GM18502 (cell line): Measurements from ENCODE around the gene BCAS3.

Experiments
- ATAC-seq: cut with Tn5 transposase; IDR thresholded peaks from one replicate; pipeline ENCODE4 v1.9.1; 2021; ENCODE audit warnings: mild to moderate bottlenecking; ENCODE audit not compliant: unreplicated experiment, poor library complexity

Gene BCAS3

DNA sequence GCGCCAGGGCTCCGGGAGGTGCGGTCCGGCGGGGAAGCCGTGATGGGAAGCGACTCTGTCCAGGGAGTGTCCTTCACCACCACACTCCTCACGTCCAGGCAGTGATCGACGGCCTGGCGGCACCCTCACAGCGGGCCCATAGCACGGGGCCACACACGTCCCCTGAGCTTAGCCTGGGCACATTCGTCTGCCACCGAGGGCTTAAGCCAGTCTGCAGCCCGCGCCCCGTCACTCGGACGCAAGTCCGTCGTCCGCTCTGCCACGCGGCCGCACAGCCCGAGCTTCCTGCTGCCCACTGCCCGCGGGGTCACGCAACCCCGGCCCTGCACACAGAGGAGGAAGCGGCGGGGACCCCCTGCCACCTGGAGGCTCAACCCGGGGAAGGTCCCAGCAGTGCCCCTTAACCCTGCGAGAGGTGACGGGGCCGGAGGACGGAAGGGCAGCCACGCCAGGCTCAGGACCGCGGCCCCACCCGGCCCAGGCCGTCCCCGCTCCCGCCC is 719.0 kb downstream of the BCAS3 start:
- ATAC-seq = no peak

DNA sequence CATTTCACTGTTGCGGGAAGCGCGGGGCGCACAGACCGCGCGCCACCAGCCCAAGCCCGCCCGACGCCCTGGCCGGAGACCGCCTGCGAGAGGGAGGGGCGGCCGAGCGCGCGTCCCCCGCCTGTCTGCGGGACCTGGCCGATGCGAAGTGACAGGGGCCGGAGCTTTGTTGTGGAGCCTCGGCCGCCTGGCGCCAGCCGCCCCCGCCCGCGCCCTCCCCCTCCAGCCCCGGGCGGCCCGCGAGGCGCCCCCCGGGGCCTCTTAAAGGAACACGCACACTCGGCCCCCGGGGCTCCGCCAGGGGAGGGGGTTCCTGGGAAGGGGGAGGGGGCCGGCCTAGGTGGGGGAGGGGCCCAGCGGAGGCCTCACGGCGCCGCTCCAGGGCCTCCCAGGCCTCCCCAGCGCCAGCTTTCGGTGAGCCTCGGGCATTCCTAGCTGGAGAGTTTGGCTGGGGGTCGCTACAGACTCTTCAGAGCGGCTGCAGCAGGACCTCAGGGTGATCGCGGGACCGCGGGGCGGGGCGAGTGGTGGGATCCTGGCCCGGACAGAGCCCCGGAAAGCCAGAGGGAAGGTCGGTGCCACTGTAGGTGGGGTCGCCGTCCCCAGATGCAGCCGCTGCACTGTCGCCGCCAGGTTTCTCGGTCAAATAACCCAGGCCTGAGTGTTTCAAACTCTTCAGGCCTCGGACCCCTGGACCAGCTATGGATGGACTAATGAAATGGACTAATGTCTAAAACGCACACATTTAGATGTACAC is 719.6 kb downstream of the BCAS3 start:
- no peak for ATAC-seq

DNA sequence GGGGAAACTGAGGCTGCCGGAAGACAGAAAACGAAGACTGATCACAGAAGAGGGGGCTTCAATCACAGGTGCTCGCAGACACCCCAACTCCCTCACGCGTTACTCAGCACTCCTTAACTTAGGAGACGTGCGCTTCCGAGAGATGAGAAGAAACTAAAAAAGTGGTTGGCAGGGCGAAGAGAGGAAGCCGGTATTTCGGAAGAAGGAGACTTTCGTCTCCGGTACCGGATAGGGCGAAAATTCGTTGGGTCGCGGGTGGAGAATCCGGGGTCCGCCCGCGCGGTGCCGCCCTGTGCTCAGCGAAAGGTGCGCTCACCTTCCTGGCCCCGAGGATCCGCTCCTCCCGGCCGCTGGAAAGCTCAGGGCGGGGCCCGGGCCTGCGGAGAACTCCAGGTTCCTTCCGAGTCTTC is 721.1 kb downstream of the BCAS3 start:
- no peak for ATAC-seq

DNA sequence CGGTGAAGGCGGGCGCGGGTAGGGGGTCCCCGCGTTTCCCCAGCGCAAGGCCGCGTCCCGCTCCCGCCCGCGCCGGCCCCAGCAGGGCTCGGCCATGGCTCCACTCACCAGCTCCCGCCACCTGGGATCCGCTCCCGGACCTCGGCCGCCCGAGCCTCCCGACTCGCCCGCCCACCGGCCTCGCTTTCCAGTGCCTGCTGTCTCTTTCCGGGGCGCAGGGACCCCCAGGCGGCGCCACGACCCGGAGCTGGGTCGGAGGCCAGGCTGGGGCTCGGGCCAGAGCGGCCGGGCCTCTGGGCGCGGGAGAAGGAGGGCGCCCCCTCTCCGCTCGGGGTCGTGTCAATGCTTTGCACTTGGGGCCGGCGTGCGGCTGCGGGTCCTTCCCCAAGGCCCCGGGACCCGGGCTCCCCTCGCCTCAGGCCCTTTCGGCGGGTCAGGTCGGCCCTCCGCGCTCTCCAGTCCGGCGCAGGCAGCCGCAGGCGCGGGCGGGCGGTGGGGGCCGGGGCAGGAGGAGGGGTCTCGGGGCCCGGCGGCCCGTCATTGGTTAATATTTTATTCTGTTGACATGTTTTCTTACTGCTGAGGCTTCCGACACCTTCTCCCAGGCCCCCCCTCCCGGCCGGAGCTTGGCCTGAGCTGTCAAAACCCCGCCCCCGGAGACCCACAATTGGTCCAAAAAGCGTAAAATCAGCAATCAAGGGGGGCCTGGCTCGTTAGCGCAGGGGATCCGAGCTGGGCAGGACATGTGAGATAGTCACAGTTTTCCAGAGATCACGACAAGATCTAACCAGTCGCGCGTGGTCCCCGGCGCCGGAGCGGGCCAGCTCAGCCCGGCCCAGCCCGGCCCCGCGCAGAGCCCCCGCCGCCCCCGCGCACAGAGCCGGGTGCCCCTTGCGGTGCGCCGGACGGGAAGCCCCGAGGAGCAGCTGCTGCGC is 721.7 kb downstream of the BCAS3 start, which contains the start of gene TBX2:
Gene TBX2 (plus strand): TSS at position 713 of the 935 bp plus-strand sequence. CDS start 334 bp downstream, outside the sequence.
- no peak for ATAC-seq

DNA sequence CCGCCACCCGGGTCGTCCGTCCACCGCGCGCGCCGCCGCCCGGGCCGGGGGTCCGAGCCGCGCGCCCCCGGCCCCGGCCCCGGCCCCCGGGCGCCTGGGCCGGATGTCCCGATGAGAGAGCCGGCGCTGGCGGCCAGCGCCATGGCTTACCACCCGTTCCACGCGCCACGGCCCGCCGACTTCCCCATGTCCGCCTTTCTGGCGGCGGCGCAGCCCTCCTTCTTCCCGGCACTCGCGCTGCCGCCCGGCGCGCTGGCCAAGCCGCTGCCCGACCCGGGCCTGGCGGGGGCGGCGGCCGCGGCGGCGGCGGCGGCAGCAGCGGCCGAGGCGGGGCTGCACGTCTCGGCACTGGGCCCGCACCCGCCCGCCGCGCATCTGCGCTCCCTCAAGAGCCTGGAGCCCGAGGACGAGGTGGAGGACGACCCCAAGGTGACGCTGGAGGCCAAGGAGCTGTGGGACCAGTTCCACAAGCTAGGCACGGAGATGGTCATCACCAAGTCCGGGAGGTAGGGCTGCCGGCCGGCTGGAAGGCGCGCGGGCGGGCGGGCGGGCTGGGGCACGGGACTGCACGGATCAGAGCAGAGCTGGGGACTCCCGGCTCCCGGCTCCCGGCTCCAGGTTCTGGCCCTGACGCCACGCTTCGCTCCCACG is 722.5 kb downstream of the BCAS3 start:
- no peak for ATAC-seq

DNA sequence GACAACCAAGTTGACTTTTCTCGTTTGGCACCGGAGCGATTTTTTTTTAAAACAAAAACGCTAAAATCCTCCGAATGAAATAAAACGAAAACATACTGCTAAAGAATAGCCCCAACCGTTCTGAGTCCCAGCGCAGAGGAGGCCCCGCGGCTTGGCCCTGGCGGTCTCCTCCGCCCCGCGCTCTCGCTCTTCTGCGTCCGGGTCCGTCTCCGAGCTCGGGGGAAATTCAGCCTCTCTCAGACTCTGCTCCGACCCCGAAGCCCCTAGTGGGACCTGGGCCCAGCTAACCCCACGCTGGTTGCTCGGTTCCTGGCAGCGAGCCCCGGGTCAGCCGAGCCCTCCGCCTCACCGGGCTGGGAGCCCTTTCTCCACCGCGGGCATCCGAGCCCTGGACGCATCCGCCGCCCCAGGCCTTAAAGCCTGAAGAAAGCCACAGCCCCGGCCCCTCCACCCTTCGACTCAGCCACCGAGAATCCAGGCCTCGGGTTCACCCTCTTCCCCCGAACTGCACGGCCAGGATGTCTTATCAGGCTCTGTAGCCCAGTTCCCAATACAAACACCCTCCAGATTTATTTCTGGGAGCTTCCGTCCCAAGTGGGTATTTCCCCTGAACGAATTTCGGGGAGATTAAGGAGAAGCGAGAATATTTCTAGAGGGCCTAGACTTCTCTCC is 723.2 kb downstream of the BCAS3 start:
- no peak for ATAC-seq

DNA sequence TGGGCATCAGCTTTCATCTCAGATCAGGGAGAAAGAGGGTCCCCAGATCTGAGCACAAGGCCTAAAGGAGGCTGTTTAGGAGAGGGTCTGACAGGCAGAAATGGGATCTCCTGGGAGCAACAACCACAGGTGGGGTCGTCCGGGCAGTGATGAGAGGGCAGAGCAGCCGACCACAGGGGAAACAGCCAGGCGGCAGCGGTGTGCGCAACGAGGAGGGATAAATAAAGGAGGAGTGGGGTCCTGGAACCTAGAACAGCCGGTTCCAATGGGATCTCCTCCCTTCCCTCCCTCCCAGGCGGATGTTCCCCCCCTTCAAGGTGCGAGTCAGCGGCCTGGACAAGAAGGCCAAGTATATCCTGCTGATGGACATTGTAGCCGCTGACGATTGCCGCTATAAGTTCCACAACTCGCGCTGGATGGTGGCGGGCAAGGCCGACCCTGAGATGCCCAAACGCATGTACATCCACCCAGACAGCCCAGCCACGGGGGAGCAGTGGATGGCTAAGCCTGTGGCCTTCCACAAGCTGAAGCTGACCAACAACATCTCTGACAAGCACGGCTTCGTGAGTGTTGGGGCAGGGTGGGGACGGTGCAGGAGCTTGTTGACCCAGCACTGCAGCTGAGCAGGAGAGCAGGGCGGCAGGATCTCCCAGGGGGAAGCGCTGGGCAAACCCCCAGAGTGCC is 723.9 kb downstream of the BCAS3 start:
- no peak for ATAC-seq

DNA sequence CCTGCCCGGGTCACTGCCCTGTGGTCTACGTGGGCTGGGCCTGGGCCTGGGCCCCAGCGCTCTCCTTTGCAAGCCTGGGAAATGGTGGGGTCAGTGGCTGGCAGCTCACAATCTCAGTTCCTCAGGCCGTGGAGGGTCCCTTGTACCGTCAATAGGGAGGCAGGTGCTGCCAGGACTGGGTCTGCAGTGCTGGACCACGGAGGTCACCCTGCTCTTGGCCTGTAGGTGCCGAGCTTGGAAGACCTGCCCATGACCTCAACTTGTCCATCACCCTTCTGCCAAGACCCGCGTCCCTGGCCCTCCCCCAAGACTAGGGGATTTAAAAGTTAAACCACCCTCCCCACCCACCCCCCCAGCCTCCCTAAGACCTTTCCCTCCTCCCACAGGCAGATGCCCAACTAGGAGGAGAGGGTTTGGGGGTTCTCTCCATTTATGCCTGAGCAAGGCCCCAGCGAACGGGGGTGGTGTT is 724.5 kb downstream of the BCAS3 start:
- no peak for ATAC-seq

DNA sequence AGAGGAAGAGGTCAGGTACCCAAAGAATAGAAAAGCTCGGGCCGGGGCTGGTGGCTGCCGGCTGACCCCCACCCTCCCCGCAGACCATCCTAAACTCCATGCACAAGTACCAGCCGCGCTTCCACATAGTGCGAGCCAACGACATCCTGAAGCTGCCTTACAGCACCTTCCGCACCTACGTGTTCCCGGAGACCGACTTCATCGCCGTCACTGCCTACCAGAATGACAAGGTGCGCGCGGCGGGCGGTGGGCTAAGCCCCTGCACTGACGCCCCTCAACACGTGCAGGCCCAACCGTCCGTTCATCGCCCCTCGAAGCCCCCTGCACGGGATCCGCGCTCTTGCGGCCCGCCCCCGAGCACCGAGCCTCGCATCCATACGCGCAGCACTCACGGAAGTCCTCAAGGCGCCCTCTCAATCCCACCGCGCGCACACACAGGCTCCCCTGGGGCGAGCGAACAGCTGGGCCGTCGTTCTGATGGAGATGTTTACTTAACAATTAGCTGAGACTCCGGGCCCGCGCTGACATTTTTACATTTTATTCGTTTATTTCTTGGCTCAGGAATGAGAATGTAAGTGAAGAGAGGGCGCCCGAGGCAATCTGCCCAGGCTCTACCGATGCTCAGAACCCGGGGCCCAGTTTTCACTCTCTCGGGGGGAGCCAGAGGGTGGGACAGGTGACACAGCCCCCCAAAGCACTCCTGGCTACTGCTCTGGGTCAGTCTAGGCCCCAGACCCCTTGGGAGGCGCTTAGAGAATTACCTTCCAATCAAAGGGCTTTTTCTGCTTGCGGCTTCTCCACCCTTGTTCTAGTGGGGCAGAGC is 725.5 kb downstream of the BCAS3 start:
- no peak for ATAC-seq

DNA sequence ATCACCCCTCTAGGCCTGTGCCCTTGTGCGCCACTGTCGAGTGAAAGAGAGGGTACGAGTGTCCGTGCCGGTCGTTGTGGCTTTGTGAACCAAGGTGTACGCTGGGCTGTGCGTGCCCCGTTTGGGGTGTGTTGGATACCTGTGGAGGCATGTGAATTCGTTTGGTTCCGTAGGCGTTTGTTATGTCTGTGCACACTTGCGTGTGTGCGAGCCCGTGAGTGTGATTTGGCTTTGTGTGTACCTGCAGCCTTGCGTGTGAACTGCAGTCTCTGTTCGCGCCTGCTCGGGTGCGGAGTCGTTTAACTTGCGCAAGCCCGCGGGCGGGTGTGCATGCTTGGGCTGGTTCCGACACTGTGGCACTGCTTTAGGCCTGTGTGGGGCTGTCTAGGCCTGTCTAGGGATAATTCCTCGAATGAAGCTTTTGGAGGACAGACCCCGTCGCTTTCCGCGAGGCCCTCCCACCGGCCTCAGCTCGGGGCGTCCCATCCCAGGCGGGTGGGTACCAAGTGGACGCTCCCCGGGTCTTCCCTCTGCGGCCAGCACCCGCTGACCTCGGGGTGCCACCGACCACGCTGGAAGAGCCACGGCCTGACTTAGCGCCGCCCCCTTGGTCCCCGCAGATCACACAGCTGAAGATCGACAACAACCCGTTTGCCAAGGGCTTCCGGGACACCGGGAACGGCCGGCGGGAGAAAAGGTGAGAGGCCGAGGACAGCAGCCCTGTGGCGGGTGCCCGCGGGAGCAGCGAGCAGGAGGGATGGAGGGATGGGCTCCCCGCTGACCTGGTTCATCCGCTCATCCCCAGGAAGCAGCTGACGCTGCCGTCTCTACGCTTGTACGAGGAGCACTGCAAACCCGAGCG is 726.4 kb downstream of the BCAS3 start:
- no peak for ATAC-seq

DNA sequence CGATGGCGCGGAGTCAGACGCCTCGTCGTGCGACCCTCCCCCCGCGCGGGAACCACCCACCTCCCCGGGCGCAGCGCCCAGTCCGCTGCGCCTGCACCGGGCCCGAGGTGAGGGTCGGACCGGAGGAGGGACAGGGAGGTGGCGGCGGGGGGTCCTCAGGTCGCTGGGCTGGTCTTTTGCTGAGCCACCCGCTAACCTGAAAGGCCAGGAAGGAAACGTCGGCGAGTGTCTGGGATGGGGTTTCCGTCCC is 726.9 kb downstream of the BCAS3 start:
- ATAC-seq = no peak

DNA sequence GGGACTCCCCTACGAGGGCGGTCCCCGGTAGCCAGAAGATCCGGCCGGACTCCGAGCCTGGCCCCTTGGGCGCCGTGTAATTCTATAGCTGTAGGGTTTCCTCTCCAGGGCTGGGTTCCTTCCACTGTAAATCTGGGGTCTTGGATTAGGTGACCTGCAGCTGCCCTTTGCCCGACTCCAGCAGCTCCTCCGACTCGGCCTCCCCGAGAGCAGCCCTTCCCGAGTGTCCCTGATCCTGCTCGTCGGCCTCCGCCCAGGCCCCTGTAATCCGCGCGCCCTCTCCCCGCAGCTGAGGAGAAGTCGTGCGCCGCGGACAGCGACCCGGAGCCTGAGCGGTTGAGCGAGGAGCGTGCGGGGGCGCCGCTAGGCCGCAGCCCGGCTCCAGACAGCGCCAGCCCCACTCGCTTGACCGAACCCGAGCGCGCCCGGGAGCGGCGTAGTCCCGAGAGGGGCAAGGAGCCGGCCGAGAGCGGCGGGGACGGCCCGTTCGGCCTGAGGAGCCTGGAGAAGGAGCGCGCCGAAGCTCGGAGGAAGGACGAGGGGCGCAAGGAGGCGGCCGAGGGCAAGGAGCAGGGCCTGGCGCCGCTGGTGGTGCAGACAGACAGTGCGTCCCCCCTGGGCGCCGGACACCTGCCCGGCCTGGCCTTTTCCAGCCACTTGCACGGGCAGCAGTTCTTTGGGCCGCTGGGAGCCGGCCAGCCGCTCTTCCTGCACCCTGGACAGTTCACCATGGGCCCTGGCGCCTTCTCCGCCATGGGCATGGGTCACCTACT is 727.4 kb downstream of the BCAS3 start:
- ATAC-seq = no peak

DNA sequence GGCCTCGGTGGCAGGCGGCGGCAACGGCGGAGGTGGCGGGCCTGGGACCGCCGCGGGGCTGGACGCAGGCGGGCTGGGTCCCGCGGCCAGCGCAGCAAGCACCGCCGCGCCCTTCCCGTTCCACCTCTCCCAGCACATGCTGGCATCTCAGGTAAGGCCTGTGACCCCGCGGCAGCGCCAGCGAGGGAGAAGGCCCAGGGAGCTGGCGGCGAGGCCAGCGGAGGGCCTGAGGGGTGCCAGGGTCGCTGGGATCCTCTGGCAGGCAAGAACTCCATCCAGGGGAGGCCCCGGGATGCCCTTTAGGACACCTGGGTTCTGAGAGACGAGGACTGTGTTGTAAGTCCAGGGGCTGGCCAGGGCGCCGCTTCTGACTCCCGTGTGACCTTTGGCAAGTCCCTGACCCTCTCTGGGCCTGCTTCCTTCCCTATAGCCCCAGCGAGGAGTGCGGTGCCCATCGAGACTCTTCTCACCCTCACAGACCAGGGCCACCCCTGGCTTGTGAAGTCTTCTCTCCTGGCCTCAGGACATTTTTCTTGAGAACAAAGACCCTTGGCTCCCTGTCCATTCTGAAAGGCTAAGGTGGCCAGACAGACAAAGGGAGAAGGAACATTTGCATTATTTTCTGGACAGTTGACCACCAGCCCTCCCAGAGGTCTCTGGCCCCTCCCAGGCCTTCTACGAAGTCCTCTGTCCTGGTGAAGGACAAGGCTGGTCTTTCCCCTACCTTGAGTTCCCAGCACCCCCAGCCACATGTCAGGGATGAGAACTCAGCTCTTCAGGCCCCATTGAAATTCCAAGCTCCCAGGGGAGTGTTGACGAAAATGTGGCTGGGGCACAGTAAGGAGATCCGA is 728.3 kb downstream of the BCAS3 start:
- ATAC-seq = no peak

DNA sequence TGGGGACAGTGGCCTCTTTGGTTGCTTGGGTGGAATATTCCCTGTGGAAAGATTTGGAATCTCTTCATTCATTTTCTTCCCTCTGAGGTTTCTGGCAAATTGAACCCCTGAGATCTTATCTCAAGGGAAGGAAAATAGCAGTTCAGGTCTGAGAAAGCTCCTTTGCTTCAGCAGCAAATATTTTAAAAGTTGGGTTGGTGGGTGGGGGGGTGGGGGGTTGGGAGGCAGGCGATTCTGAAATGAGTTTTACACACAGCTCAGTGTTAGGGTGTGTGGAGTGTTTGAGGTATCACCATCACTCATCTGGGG is 728.8 kb downstream of the BCAS3 start:
- ATAC-seq = no peak

DNA sequence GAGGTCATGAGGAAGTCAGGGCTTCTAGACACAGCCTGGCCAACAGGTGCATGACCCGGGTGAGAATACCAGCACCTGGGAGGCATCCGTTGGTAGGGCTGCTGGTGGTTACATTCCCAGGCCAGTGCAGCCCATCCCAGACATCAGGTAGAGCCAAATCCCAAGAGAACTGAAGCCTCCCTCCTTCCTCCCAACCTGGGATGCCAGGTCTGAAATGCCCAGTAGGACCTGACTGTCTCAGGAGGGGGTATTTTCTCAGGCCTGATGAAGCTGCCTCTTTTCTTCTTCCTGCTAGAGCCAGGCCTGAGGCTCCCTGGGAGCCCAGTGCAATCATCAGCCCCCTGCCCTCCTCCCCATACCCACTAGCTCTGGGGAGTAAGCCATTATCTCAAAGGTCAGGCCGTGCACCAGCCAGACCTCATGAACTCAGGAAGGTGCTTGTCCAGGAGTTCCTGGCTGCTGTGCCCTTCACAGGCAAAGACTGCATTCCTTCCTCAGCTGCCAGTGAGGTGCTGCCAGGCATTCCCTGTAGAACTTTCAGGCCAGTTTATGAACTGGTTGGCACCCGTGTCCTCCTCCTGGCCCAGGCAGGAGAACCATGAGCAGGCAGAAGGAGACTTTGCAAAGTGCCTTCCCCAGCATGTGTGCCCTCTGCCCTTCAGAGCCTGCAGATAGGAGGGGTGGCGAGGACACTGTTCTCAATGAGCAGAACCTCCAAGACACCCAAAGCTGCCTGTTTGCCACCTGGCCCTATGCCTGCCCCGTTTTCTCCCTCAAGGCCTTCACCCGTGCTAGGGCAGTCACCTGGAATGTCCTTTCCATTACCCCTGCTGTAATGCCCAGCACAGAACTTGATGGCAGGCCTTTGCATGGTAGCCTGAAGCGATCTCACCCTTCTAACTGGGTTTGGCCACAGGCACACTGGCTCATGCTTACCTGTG is 729.6 kb downstream of the BCAS3 start:
- no peak for ATAC-seq
